ENCODE results near the gene HOXB3. TPM values are rescaled to one million over a fixed set of nuclear protein-coding genes. Genes with fewer than 3 reads are reported as not detected.

Gene HOXB3
- total RNA-seq, 1 experiment from 2014 or later, result 6.0 TPM

- ChIA-PET CTCF (interaction anchor here (0.6 kb wide), 1 partner anchor 36 kb away, joined by 3 read pairs; no protein-coding TSS in a partner anchor), POLR2A (ENCODE audit: unreplicated experiment) (no interaction called here)
- H2AFZ ChIP-seq (ENCODE audit: low read length), result no peak overlapping the region
- H3K4me2 ChIP-seq (ENCODE audit: low read length), result peak overlapping the region; percentile 50
- H3K27me3 ChIP-seq (ENCODE audit: low read length), result no peaks in the 10 kb centered on the region
- H3K79me2 ChIP-seq (ENCODE audit: low read length), result no peaks in the 10 kb centered on the region
- no peaks in the 10 kb centered on the region for H4K20me1 ChIP-seq (ENCODE audit: low read length)
- BruUV-seq (replicated peaks), result no TSS peak
- no peaks in the 10 kb centered on the region for H3F3A ChIP-seq (ENCODE audit: low read length, unreplicated experiment)
- TF ChIP-seq EZH2 (IDR thresholded peaks at IDR 0.05; ENCODE audit: low read length, unreplicated experiment) (no peak), CTCF (conservative IDR thresholded peaks at IDR 0.05; ENCODE audit: low read depth, low read length) (no peak), EZH2phosphoT487 (IDR thresholded peaks at IDR 0.05; ENCODE audit: borderline replicate concordance, low read length) (no peak)
- ATAC-seq, result no peak
- intact Hi-C loops (cut with micrococcal nuclease), result no loop called here
- H3K9me3 ChIP-seq (ENCODE audit: low read length), result no peaks in the 10 kb centered on the region
- no peaks in the 10 kb centered on the region for H3K9me2 ChIP-seq (replicated peaks; ENCODE audit: low read length)
- no peak overlapping the region for H3K27ac ChIP-seq (ENCODE audit: low read length)
- DNase-seq, result no peak
- 0 out of 2 replicates have a peak, but pooled peaks cover 2% of the 10 kb centered on the region for H3K4me1 ChIP-seq (ENCODE audit: insufficient read depth, low read length)
- H3K36me3 ChIP-seq (ENCODE audit: low read depth, low read length), result no peaks in the 10 kb centered on the region
- no peak overlapping the region for H3K9ac ChIP-seq (ENCODE audit: low read length)
- no peak overlapping the region for H3K4me3 ChIP-seq (ENCODE audit: low read length)
Observed at GRCh38 chr17:48542114-48542656, 47.9 kb downstream of the HOXB3 start.

- ChIA-PET CTCF (interaction anchor here (0.6 kb wide), 1 partner anchor 36 kb away, joined by 3 read pairs; no protein-coding TSS in a partner anchor), POLR2A (ENCODE audit: unreplicated experiment) (no interaction called here)
- Histone ChIP-seq H4K20me1 (ENCODE audit: low read length) (no peaks in the 10 kb centered on the region), H3K79me2 (ENCODE audit: low read length) (no peaks in the 10 kb centered on the region), H3K9ac (ENCODE audit: low read length) (no peak overlapping the region), H3K4me3 (ENCODE audit: low read length) (no peak overlapping the region), H3K4me2 (ENCODE audit: low read length) (no peak overlapping the region), H3K9me3 (ENCODE audit: low read length) (no peaks in the 10 kb centered on the region), H2AFZ (ENCODE audit: low read length) (no peak overlapping the region), H3F3A (ENCODE audit: low read length, unreplicated experiment) (no peaks in the 10 kb centered on the region), H3K4me1 (ENCODE audit: insufficient read depth, low read length) (0 out of 2 replicates have a peak, but pooled peaks cover 3% of the 10 kb centered on the region), H3K36me3 (ENCODE audit: low read depth, low read length) (no peaks in the 10 kb centered on the region), H3K9me2 (replicated peaks; ENCODE audit: low read length) (no peaks in the 10 kb centered on the region), H3K27me3 (ENCODE audit: low read length) (no peaks in the 10 kb centered on the region), H3K27ac (ENCODE audit: low read length) (no peak overlapping the region)
- no TSS peak for BruUV-seq (replicated peaks)
- DNase-seq, result no peak
- TF ChIP-seq CTCF (conservative IDR thresholded peaks at IDR 0.05; ENCODE audit: low read depth, low read length) (no peak), EZH2 (IDR thresholded peaks at IDR 0.05; ENCODE audit: low read length, unreplicated experiment) (no peak), EZH2phosphoT487 (IDR thresholded peaks at IDR 0.05; ENCODE audit: borderline replicate concordance, low read length) (no peak)
- no peak for ATAC-seq
- intact Hi-C loops (cut with micrococcal nuclease), result no loop called here
Observed at GRCh38 chr17:48541577-48542113, 48.4 kb downstream of the HOXB3 start.

GRCh38 chr17:48541036-48541576, 48.9 kb downstream of the HOXB3 start:
- H2AFZ ChIP-seq (ENCODE audit: low read length), result no peak overlapping the region
- ChIA-PET CTCF (no interaction called here), POLR2A (ENCODE audit: unreplicated experiment) (no interaction called here)
- no peaks in the 10 kb centered on the region for H3F3A ChIP-seq (ENCODE audit: low read length, unreplicated experiment)
- no peak overlapping the region for H3K27ac ChIP-seq (ENCODE audit: low read length)
- H3K9ac ChIP-seq (ENCODE audit: low read length), result no peak overlapping the region
- ATAC-seq (no peak), DNase-seq (no peak)
- intact Hi-C loops (cut with micrococcal nuclease), result no loop called here
- H4K20me1 ChIP-seq (ENCODE audit: low read length), result no peaks in the 10 kb centered on the region
- H3K4me1 ChIP-seq (ENCODE audit: insufficient read depth, low read length), result 0 out of 2 replicates have a peak, but pooled peaks cover 3% of the 10 kb centered on the region
- no peaks in the 10 kb centered on the region for H3K27me3 ChIP-seq (ENCODE audit: low read length)
- BruUV-seq (replicated peaks), result no TSS peak
- no peaks in the 10 kb centered on the region for H3K9me3 ChIP-seq (ENCODE audit: low read length)
- no peak for TF ChIP-seq EZH2phosphoT487 (IDR thresholded peaks at IDR 0.05; ENCODE audit: borderline replicate concordance, low read length)
- TF ChIP-seq EZH2 (IDR thresholded peaks at IDR 0.05; ENCODE audit: low read length, unreplicated experiment), result no peak
- TF ChIP-seq CTCF (conservative IDR thresholded peaks at IDR 0.05; ENCODE audit: low read depth, low read length), result no peak
- H3K4me3 ChIP-seq (ENCODE audit: low read length), result no peak overlapping the region
- no peaks in the 10 kb centered on the region for H3K36me3 ChIP-seq (ENCODE audit: low read depth, low read length)
- no peaks in the 10 kb centered on the region for H3K9me2 ChIP-seq (replicated peaks; ENCODE audit: low read length)
- no peak overlapping the region for H3K4me2 ChIP-seq (ENCODE audit: low read length)
- no peaks in the 10 kb centered on the region for H3K79me2 ChIP-seq (ENCODE audit: low read length)
